Measurements from ENCODE around the gene MYOF. TPM values are rescaled to one million over a fixed set of nuclear protein-coding genes. Genes with fewer than 3 reads are reported as not detected.

Gene MYOF
- 132 TPM for total RNA-seq
- long read RNA-seq, partial matches to known transcripts, result 9 of 23 reads
- long read RNA-seq, other reads (novel, unspliced or antisense), result 14 of 23 reads

DNA sequence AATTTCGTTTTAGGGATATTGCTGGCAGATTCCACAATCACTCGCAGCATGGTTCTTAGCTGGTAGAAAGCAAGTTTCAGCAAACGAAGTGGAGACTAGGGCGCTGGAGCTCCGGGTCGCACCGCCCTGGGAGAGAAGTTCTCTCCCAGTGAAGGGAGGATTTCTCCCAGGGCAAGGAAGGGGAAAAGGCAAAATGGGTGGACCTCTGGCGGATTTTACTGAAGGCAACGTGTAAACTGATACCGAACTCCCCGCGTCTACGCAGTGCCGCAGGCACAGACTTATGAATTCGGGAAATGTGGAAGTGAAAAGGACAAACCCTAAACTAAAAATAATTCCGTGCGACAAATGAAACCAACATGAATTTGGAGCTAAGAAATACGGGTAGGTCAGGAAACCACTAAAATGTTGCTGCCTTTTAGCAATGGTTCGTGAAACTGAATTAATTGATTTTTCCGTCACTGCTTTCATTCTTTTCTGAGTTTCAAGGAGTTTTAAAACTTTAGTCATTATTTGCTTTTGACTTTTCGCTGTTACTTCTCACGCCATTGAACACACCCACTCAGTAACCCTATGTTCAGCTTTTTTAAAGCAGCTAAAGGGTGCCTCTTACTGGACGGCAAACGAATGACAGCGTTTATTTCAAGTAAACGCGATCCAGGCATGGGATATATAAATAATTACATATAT, at the start of gene MYOF:
TSS of gene MYOF (minus strand) at position 190 of the 690 bp plus-strand sequence. CDS start at position 50, 140 bp downstream.
- Histone ChIP-seq H3K9me3 (no peaks in the 10 kb centered on the region), H3K36me3 (no peaks in the 10 kb centered on the region), H3K4me1 (peaks cover 19% of the 10 kb centered on the region), H3K27ac (peak within 1 kb of the TSS; percentile 89), H3K4me3 (peak within 1 kb of the TSS; percentile 54), H3K27me3 (no peaks in the 10 kb centered on the region)
- TF ChIP-seq, protein P1, sequence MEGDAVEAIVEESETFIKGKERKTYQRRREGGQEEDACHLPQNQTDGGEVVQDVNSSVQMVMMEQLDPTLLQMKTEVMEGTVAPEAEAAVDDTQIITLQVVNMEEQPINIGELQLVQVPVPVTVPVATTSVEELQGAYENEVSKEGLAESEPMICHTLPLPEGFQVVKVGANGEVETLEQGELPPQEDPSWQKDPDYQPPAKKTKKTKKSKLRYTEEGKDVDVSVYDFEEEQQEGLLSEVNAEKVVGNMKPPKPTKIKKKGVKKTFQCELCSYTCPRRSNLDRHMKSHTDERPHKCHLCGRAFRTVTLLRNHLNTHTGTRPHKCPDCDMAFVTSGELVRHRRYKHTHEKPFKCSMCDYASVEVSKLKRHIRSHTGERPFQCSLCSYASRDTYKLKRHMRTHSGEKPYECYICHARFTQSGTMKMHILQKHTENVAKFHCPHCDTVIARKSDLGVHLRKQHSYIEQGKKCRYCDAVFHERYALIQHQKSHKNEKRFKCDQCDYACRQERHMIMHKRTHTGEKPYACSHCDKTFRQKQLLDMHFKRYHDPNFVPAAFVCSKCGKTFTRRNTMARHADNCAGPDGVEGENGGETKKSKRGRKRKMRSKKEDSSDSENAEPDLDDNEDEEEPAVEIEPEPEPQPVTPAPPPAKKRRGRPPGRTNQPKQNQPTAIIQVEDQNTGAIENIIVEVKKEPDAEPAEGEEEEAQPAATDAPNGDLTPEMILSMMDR (IDR thresholded peaks at IDR 0.05), result peak; percentile 61
- ATAC-seq (peak; percentile 90), DNase-seq (peak; percentile 80)
- intact Hi-C loops (cut with DNase I), result loop anchor here (2.0 kb wide), 1 partner anchor 105 kb away; no protein-coding TSS in a partner anchor

DNA sequence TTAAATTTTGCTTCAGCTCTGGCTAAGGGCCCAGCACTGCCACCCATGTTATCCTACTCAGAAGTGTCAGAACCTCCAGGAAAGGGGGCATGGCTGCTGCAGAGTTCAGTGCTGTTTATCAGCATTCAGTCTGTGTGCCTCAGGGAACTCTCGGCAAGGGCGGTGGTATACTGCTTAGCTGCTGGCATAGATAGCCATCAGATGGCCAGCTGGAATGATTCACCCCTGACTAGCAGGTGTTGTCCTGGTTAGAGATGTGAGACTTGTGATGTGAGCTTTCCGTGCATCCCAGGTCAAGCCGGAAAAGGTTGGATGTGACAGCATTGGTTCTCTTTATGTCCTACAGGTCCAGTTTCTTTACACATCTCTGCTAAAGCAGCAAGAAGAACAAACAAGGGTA, 36.4 kb upstream of the MYOF start:
- H3K27ac ChIP-seq, result no peak overlapping the region
- TF ChIP-seq, protein P1 (IDR thresholded peaks at IDR 0.05), result no peak
- no peaks in the 10 kb centered on the region for H3K27me3 ChIP-seq

DNA sequence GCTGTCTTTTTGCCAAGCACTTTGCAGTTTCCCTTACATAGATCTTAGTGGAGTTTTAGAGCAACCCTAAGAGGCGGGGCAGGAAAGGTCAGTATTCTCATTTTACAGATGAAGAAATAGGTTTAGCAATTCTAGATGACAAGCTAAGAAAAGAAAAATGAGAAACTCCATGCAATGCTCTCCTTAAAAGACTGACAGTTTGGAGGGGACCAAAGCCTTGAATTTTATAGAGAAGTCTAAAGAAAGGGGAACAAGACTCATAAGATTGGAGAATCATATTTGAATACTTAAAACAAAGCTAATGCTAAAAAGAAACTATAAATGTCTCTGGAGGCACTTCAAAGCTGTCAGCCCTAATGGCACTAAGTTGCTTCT, 33.9 kb upstream of the MYOF start:
- Histone ChIP-seq H3K27me3 (no peaks in the 10 kb centered on the region), H3K4me3 (no peak overlapping the region), H3K27ac (no peak overlapping the region), H3K4me1 (peaks cover 16% of the 10 kb centered on the region), H3K9me3 (no peaks in the 10 kb centered on the region), H3K36me3 (no peaks in the 10 kb centered on the region)
- intact Hi-C loops (cut with DNase I), result no loop called here
- TF ChIP-seq, protein P1 (IDR thresholded peaks at IDR 0.05), result no peak
- DNase-seq (no peak), ATAC-seq (peak; percentile 41)

More for the DNA sequence above, 36.4 kb upstream of the MYOF start:
- intact Hi-C loops (cut with DNase I), result no loop called here
- no peaks in the 10 kb centered on the region for H3K9me3 ChIP-seq
- DNase-seq, result no peak
- H3K36me3 ChIP-seq, result no peaks in the 10 kb centered on the region
- no peak for ATAC-seq
- peaks cover 16% of the 10 kb centered on the region for H3K4me1 ChIP-seq
- no peak overlapping the region for H3K4me3 ChIP-seq

DNA sequence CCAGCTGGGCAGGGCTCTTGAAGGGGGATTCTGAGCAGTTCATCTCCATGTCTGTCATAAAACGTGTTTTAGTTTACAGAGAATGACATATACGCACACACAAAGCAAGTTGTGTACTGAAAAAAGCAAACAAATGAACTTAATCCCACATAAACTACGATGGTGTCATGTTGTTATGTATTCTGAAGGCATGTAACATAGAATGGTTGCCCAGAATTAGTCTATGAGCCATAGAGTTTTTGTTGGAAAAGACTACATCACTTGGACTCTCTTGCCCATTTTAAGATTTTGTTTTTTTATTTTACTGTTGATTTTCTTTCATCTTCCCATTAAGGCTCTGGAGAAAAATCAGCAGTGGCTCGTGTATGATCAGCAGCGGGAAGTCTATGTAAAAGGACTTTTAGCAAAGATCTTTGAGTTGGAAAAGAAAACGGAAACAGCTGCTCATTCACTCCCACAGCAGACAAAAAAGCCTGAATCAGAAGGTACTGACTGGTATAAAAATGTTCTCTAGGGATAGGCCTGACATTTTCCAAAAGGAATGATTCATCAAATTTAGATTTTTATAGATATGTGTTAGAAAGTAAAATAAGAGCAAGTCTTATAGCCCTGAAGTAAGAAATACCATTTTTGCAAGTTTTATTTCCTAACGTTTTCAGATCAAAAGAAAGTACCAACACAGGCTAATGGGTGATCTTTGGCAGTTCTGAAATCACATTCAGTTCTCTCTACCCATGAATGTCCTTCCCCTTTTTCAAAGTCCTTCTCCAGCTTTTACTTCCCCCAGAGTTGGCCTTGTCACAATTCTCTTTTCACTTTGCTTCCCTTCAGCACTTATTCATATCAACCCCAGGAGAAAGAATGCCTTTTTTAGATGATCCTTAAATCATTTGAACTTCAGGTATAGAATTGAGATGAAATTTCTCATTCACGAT, 33.2 kb upstream of the MYOF start:
- ATAC-seq (peak; percentile 86), DNase-seq (no peak)
- H3K27me3 ChIP-seq, result no peaks in the 10 kb centered on the region
- TF ChIP-seq, protein P1 (IDR thresholded peaks at IDR 0.05), result no peak
- no peaks in the 10 kb centered on the region for H3K36me3 ChIP-seq
- intact Hi-C loops (cut with DNase I), result no loop called here
- peaks cover 16% of the 10 kb centered on the region for H3K4me1 ChIP-seq
- H3K9me3 ChIP-seq, result no peaks in the 10 kb centered on the region
- no peak overlapping the region for H3K4me3 ChIP-seq
- peak overlapping the region; percentile 76 for H3K27ac ChIP-seq

DNA sequence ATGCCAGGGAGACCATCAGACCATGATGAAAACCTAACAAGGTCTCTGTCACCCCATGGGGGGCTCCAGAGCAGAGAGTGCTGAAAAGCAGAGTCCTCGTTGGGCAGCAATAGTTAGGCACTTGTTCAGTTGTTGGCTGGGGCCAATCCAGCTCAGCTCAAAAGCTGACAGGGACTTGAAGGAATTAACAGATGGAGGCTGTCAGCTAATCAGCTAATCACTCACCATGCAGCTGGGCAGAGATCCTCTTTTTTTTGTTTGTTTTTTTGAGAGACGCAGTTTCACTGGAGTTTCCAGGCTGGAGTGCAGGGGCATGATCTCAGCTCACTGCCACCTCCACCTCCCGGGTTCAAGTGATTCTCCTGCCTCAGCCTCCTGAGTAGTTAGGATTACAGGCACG, 32.4 kb upstream of the MYOF start:
- Histone ChIP-seq H3K36me3 (no peaks in the 10 kb centered on the region), H3K27ac (peak overlapping the region; percentile 76), H3K4me3 (no peak overlapping the region), H3K9me3 (no peaks in the 10 kb centered on the region), H3K27me3 (no peaks in the 10 kb centered on the region), H3K4me1 (peaks cover 16% of the 10 kb centered on the region)
- DNase-seq, result no peak
- ATAC-seq, result peak; percentile 35
- intact Hi-C loops (cut with DNase I), result no loop called here
- TF ChIP-seq, protein P1 (IDR thresholded peaks at IDR 0.05), result no peak

All from upper lobe of right lung (tissue), 1 donor.